A549 (cell line): Measurements from ENCODE around the gene GJE1. TPM values are rescaled to one million over a fixed set of nuclear protein-coding genes. Genes with fewer than 3 reads are reported as not detected.

Source experiments
- ATAC-seq, 2 experiments: fragments of 200-7000 bp in 1 of 2; fragments of >200 bp in 1 of 2; cut with Nextera tagmentation in 1 of 2; cut with Tn5 transposase in 1 of 2; 3 replicates each; pipeline versions ENCODE4 v1.8.0 to v1.9.1; 2018 to 2020; ENCODE audit warnings: mild to moderate bottlenecking in 1 of 2, moderate library complexity in 1 of 2
- CTCF ChIA-PET: fragments of 300-600 bp; sonication (Branson Sonifier 250); formaldehyde crosslinking; extraction: SDS; loops from one replicate; lab custom pipeline; 2021; ENCODE audit warnings: antibody characterized with exemption, inconsistent platforms; lab: Yijun Ruan, JAX
- POLR2A ChIA-PET: fragments of 350-600 bp; formaldehyde crosslinking; extraction: SDS; loops from one replicate; lab custom pipeline; 2021; ENCODE audit warnings: antibody characterized with exemption, inconsistent platforms; lab: Yijun Ruan, JAX
- DNase-seq, 2 experiments: peaks; one replicate each; pipeline versions ENCODE4 v3.0.0 to v3.0.0-alpha.2; 2011 to 2016; ENCODE audit warnings: low read depth in 1 of 2, low spot score in 1 of 2
- FAIRE-seq: peaks from 2 replicates; lab custom pipeline; 2011; peaks lifted over from hg19 to GRCh38; lab: Jason Lieb, UNC
- H3K27ac ChIP-seq, 2 experiments: fragments of >200 bp; sonication (Bioruptor Twin); formaldehyde crosslinking; 3 replicates each; pipeline ENCODE4 v1.5.1; 2016 to 2017
- H3K4me1 ChIP-seq: fragments of >200 bp; sonication (Bioruptor Twin); formaldehyde crosslinking; 3 replicates; pipeline ENCODE4 v1.6.1; 2016
- H3K4me2 ChIP-seq: fragments of >200 bp; sonication (Bioruptor Twin); formaldehyde crosslinking; 3 replicates; pipeline ENCODE4 v1.6.1; 2016
- H3K4me3 ChIP-seq: fragments of >200 bp; sonication (Bioruptor Twin); formaldehyde crosslinking; 3 replicates; pipeline ENCODE4 v1.5.1; 2016
- H3K9me3 ChIP-seq: fragments of >200 bp; sonication (Bioruptor Twin); formaldehyde crosslinking; 3 replicates; pipeline ENCODE4 v1.6.1; 2016
- BCL3 ChIP-seq: fragments of >200 bp; sonication (Bioruptor Twin); formaldehyde crosslinking; IDR thresholded peaks from 3 replicates; pipeline ENCODE4 v1.6.1; 2016
- BHLHE40 ChIP-seq: IDR thresholded peaks from 2 replicates; pipeline ENCODE4 v1.6.1; 2012; ENCODE audit warnings: low read depth, low read length, inconsistent platforms
- CEBPB ChIP-seq, 2 experiments: fragments of >200 bp in 1 of 2; sonication (Bioruptor Twin) in 1 of 2; formaldehyde crosslinking in 1 of 2; IDR thresholded peaks; 2 replicates each; pipeline ENCODE4 v1.6.1; 2012 to 2016
- CHD2 ChIP-seq: fragments of 150-350 bp; IDR thresholded peaks from 2 replicates; pipeline ENCODE4 v1.6.1; 2014; ENCODE audit warnings: low read length; ENCODE audit not compliant: partially characterized antibody
- E2F6 ChIP-seq: IDR thresholded peaks from 2 replicates; pipeline ENCODE4 v1.6.1; 2012; ENCODE audit warnings: low read depth, borderline replicate concordance
- ESRRA ChIP-seq: fragments of 150-350 bp; IDR thresholded peaks from 2 replicates; pipeline ENCODE4 v1.6.1; 2014; ENCODE audit warnings: mild to moderate bottlenecking, low read length, borderline replicate concordance
- FOSB ChIP-seq: fragments of 250-450 bp; sonication (Bioruptor Pico); IDR thresholded peaks from 2 replicates; pipeline ENCODE4 v1.5.0; 2020; ENCODE audit warnings: mild to moderate bottlenecking, moderate library complexity
- FOSL2 ChIP-seq, 2 experiments: fragments of 450-650 bp in 1 of 2; fragments of >200 bp in 1 of 2; sonication (Bioruptor Twin) in 1 of 2; formaldehyde crosslinking; IDR thresholded peaks; 2 replicates each; pipeline versions ENCODE4 v1.5.0 to v1.6.1; 2016 to 2020; ENCODE audit warnings: mild to moderate bottlenecking in 1 of 2, moderate library complexity in 1 of 2
- HES2 ChIP-seq: fragments of >200 bp; sonication (Bioruptor Twin); formaldehyde crosslinking; IDR thresholded peaks from 2 replicates; pipeline ENCODE4 v1.6.1; 2016
- HMGXB4 ChIP-seq: fragments of 250-450 bp; sonication (Bioruptor Pico); IDR thresholded peaks from 2 replicates; pipeline ENCODE4 v1.5.0; 2021; ENCODE audit warnings: mild to moderate bottlenecking, moderate library complexity, borderline replicate concordance
- HOXA7 ChIP-seq: fragments of 250-450 bp; sonication (Bioruptor Pico); IDR thresholded peaks from 2 replicates; pipeline ENCODE4 v1.5.0; 2020; ENCODE audit warnings: mild to moderate bottlenecking, moderate library complexity
- MAFK ChIP-seq: fragments of 450-650 bp; IDR thresholded peaks from 2 replicates; pipeline ENCODE4 v1.6.1; 2014; ENCODE audit not compliant: partially characterized antibody
- MYC ChIP-seq: IDR thresholded peaks from 2 replicates; pipeline ENCODE4 v1.6.1; 2012; ENCODE audit warnings: mild to moderate bottlenecking, inconsistent platforms, low read length, improper control_type of control experiment, borderline replicate concordance
- POLR2AphosphoS2 ChIP-seq: conservative IDR thresholded peaks from 2 replicates; pipeline ENCODE4 v1.6.1; 2012; ENCODE audit warnings: low read length, improper control_type of control experiment, inconsistent platforms
- RAD21 ChIP-seq, 2 experiments: fragments of >200 bp in 1 of 2; sonication (Bioruptor Twin) in 1 of 2; formaldehyde crosslinking in 1 of 2; IDR thresholded peaks in 1 of 2; conservative IDR thresholded peaks in 1 of 2; 2 replicates in 1 of 2; 3 replicates in 1 of 2; pipeline ENCODE4 v1.6.1; 2012 to 2018; ENCODE audit warnings: inconsistent platforms in 1 of 2
- RCOR1 ChIP-seq: fragments of 150-350 bp; IDR thresholded peaks from 2 replicates; pipeline ENCODE4 v1.6.1; 2014; ENCODE audit warnings: antibody characterized with exemption, low read length, low read depth
- RFX5 ChIP-seq: fragments of 450-650 bp; IDR thresholded peaks from 2 replicates; pipeline ENCODE4 v1.7.1; 2014; ENCODE audit warnings: antibody characterized with exemption, mild to moderate bottlenecking, moderate library complexity
- SMC3 ChIP-seq: fragments of >200 bp; sonication (Bioruptor Twin); formaldehyde crosslinking; IDR thresholded peaks from 3 replicates; pipeline ENCODE4 v1.6.1; 2018; ENCODE audit warnings: inconsistent platforms
- SREBF2 ChIP-seq: fragments of 450-650 bp; IDR thresholded peaks from 2 replicates; pipeline ENCODE4 v1.6.1; 2014; ENCODE audit warnings: mild to moderate bottlenecking, moderate library complexity
- ZFP36 ChIP-seq: fragments of 450-650 bp; IDR thresholded peaks from 2 replicates; pipeline ENCODE4 v1.6.1; 2014; ENCODE audit warnings: borderline replicate concordance; ENCODE audit not compliant: partially characterized antibody
- ZSCAN20 ChIP-seq: fragments of 250-450 bp; sonication (Bioruptor Pico); IDR thresholded peaks from 2 replicates; pipeline ENCODE4 v1.8.0; 2022; ENCODE audit warnings: mild to moderate bottlenecking, moderate library complexity
- WGBS: methylation state at CpG from one replicate; pipeline ENCODE4 v1.1.6; 2017; ENCODE audit errors: missing lambda C conversion rate; 5-methylcytosine and 5-hydroxymethylcytosine counted together
- polyA plus RNA-seq, 4 experiments: library from polyadenylated mRNA; depleted of rRNA in 3 of 4; stranded (reverse); fragments of >200 nt; fragmentation: RNase III in 1 of 4; extraction: RNeasy Plus Mini Kit Qiagen cat#74134 plus additional on column Dnase treatment in 1 of 4; gene quantifications; 2 replicates in 3 of 4; 3 replicates in 1 of 4; pipeline ENCODE4 v1.2.3, GENCODE V29; 2011 to 2017
- TF ChIP-seq, protein P1 (sequence below): fragments of 450-650 bp; IDR thresholded peaks from 2 replicates; pipeline ENCODE4 v1.6.1; 2014; ENCODE audit warnings: antibody characterized with exemption
- TF ChIP-seq, protein P2 (sequence below): IDR thresholded peaks from 2 replicates; pipeline ENCODE4 v1.6.1; 2012

The GJE1 gene
- polyA plus RNA-seq, 2 of the 4 experiments (the other 2 are of a cell fraction), result not detected

GRCh38 chr6:142173980-142174379 is 41.3 kb downstream of the GJE1 start (continued):
- no peak for TF ChIP-seq E2F6
- TF ChIP-seq MAFK, result no peak
- TF ChIP-seq, all 56 proteins: peak for 0

- H3K4me1 ChIP-seq, result peaks cover 21% of the 10 kb centered on the region; the same call in 2 of the 3 replicates
- no peak overlapping the region for H3K4me3 ChIP-seq
- H3K4me2 ChIP-seq, result no peak overlapping the region
- no peaks in the 10 kb centered on the region for H3K9me3 ChIP-seq
- WGBS, result 95% methylated on average over 6 of the region's 6 CpGs
- TF ChIP-seq RAD21 (conservative IDR thresholded peaks at IDR 0.05 in 1 of 2, IDR thresholded peaks at IDR 0.05 in 1 of 2) (no peak), FOSB (CRISPR knock-in tag) (no peak), HMGXB4 (CRISPR knock-in tag) (no peak), FOSL2 (IDR thresholded peaks at IDR 0.05) (no peak), FOSL2 (CRISPR knock-in tag; IDR thresholded peaks at IDR 0.05) (no peak)
- DNase-seq (no peak), ATAC-seq (no peak), FAIRE-seq (no peak)
- no peak overlapping the region for H3K27ac ChIP-seq
- ChIA-PET CTCF (interaction anchor here (1.2 kb wide), 1 partner anchor 18 kb away, joined by 5 read pairs; no protein-coding TSS in a partner anchor), POLR2A (no interaction called here)
Measured at GRCh38 chr6:142174703-142175102, 42.0 kb downstream of the GJE1 start.

GRCh38 chr6:142178129-142178528 is 45.4 kb downstream of the GJE1 start:
- H3K9me3 ChIP-seq, result no peaks in the 10 kb centered on the region
- H3K4me3 ChIP-seq, result no peak overlapping the region
- no peak overlapping the region for H3K27ac ChIP-seq
- TF ChIP-seq RCOR1 (no peak), FOSL2 (IDR thresholded peaks at IDR 0.05) (no peak), FOSL2 (CRISPR knock-in tag; IDR thresholded peaks at IDR 0.05) (no peak), BCL3 (no peak), CEBPB (IDR thresholded peaks at IDR 0.05) (no peak), CHD2 (no peak), POLR2AphosphoS2 (no peak), ZSCAN20 (CRISPR knock-in tag) (no peak), HOXA7 (CRISPR knock-in tag) (no peak), SMC3 (no peak), RFX5 (no peak), HES2 (no peak), ZFP36 (no peak), HMGXB4 (CRISPR knock-in tag) (no peak), SREBF2 (no peak), BHLHE40 (no peak), ESRRA (no peak), MYC (no peak)
- TF ChIP-seq, protein P1, sequence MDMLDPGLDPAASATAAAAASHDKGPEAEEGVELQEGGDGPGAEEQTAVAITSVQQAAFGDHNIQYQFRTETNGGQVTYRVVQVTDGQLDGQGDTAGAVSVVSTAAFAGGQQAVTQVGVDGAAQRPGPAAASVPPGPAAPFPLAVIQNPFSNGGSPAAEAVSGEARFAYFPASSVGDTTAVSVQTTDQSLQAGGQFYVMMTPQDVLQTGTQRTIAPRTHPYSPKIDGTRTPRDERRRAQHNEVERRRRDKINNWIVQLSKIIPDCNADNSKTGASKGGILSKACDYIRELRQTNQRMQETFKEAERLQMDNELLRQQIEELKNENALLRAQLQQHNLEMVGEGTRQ, result no peak
- TF ChIP-seq, protein P2, sequence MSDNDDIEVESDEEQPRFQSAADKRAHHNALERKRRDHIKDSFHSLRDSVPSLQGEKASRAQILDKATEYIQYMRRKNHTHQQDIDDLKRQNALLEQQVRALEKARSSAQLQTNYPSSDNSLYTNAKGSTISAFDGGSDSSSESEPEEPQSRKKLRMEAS, result no peak
- TF ChIP-seq, all 56 proteins: peak for 0
- CTCF ChIA-PET, result interaction anchor here (1.5 kb wide), 1 partner anchor 8 kb away, joined by 3 read pairs; no protein-coding TSS in a partner anchor
- Histone ChIP-seq H3K4me2 (no peak overlapping the region), H3K4me1 (no peaks in the 10 kb centered on the region)
- no peak for ATAC-seq
- DNase-seq, result no peak
- POLR2A ChIA-PET, result no interaction called here
- FAIRE-seq, result no peak
